ENCODE data around the gene PLEKHG3. TPM values are rescaled to one million over a fixed set of nuclear protein-coding genes. Genes with fewer than 3 reads are reported as not detected.

The PLEKHG3 gene
- total and polyA plus RNA-seq, 2 of the 13 experiments (the other 11 are each of a cell fraction or from before 2014, with no cell fraction given) = 7.1 to 9.8 TPM

- no peak for TF ChIP-seq SNAPC5 (CRISPR knock-in tag; IDR thresholded peaks at IDR 0.05; ENCODE audit: borderline replicate concordance)
- TF ChIP-seq HNF1B (CRISPR knock-in tag; IDR thresholded peaks at IDR 0.05) = peak; percentile 38; the same call in 1 of the 2 replicates
- TF ChIP-seq GABPB1 (CRISPR knock-in tag; IDR thresholded peaks at IDR 0.05) = peak; percentile 28; the same call in 1 of the 2 replicates
Observed at GRCh38 chr14:64764641-64765520, 60.7 kb downstream of the PLEKHG3 start (continued).

- 66% methylated on average over 4 of the region's 4 CpGs for WGBS (ENCODE audit: low lambda C conversion rate)
- CTCF ChIA-PET (ENCODE audit: low intra/inter-chr PET ratio, low total read pairs) = interaction anchor here (5.1 kb wide), 1 partner anchor 94 kb away, joined by 51 read pairs; no protein-coding TSS in a partner anchor
Observed at GRCh38 chr14:64765740-64766302, 61.6 kb downstream of the PLEKHG3 start.

More at GRCh38 chr14:64765740-64766302, 61.6 kb downstream of the PLEKHG3 start:
- POLR2A ChIA-PET = no interaction called here
- no peaks in the 10 kb centered on the region for H3K79me2 ChIP-seq (ENCODE audit: insufficient read depth, low read length)
- peaks cover 4 to 39% of the 10 kb centered on the region in 2 experiments; a peak in 4 of 5 replicates for H3K27me3 ChIP-seq (ENCODE audit: control insufficient read depth in 1 of 2, insufficient read depth in 2 of 2, low read length in 2 of 2)
- no peak overlapping the region for H3K4me2 ChIP-seq (ENCODE audit: low read depth, low read length)
- H3K4me3 ChIP-seq (replicated peaks in 1 of 3; ENCODE audit: insufficient read depth in 1 of 3, low read depth in 2 of 3, low read length in 3 of 3) = no peak overlapping the region
- TF ChIP-seq ZNF337 (CRISPR knock-in tag; IDR thresholded peaks at IDR 0.05; ENCODE audit: borderline replicate concordance, low read depth) (no peak), MNT (IDR thresholded peaks at IDR 0.05) (peak; percentile 19; the same call in 1 of the 2 replicates), ZNF646 (CRISPR knock-in tag; IDR thresholded peaks at IDR 0.05) (peak; percentile 47; the same call in 1 of the 2 replicates)
- BruUV-seq (replicated peaks) = no TSS peak
- H3K36me3 ChIP-seq (replicated peaks in 1 of 2; ENCODE audit: control insufficient read depth in 1 of 2, insufficient read depth in 2 of 2, low read length in 2 of 2) = no peaks in the 10 kb centered on the region
- no peak overlapping the region for H2AFZ ChIP-seq (ENCODE audit: low read length)
- in situ Hi-C loops (cut with HindIII; ENCODE audit: extremely low pct_ligation_motif_present, low pct_unique_long_range_greater_than_20kb) (no loop called here), intact Hi-C loops (cut with micrococcal nuclease; ENCODE audit: unreplicated experiment) (no loop called here)
- H3K4me1 ChIP-seq (ENCODE audit: insufficient read depth, low read length) = peaks cover 20% of the 10 kb centered on the region
- no peaks in the 10 kb centered on the region for H4K20me1 ChIP-seq (ENCODE audit: insufficient read depth, low read length)
- no peak for DNase-seq (ENCODE audit: low spot score)
- H3K9me3 ChIP-seq (ENCODE audit: low read length) = no peaks in the 10 kb centered on the region
- FAIRE-seq = no peak
- H3K27ac ChIP-seq (ENCODE audit: extremely low read length, insufficient read depth, low read length) = no peak overlapping the region
- no peak overlapping the region for H3K9ac ChIP-seq (ENCODE audit: insufficient read depth, low read depth, low read length)
- no peak for ATAC-seq
